Measurements from ENCODE around the gene TAS2R60.

- TF ChIP-seq POLR2AphosphoS5 (IDR thresholded peaks at IDR 0.05; ENCODE audit: low read depth, low read length) (no peak), PAX5 (IDR thresholded peaks at IDR 0.05; ENCODE audit: insufficient read depth, low read length, severe bottlenecking) (no peak), POLR2A (IDR thresholded peaks at IDR 0.05; ENCODE audit: low read depth, low read length) (no peak), SPI1 (IDR thresholded peaks at IDR 0.05; ENCODE audit: low read depth, low read length) (no peak)
Observed at GRCh38 chr7:143454091-143454680, 10.9 kb downstream of the TAS2R60 start.

All from GM12891 (cell line).